Fibroblast of the aortic adventitia (primary cell): ENCODE results near the gene NOPCHAP1. TPM values are rescaled to one million over a fixed set of nuclear protein-coding genes. Genes with fewer than 3 reads are reported as not detected.
"Not testable (repeated sequence)": the region's sequence is repeated elsewhere in the genome, so short reads cannot be mapped to it uniquely, and the experiment has no call there.

Source experiments
- DNase-seq: peaks from one replicate; pipeline ENCODE4 v3.0.0-alpha.2; 2010; ENCODE audit warnings: low read depth
- H3K4me3 ChIP-seq: 2 replicates; pipeline ENCODE4 v1.5.1; 2011; ENCODE audit warnings: low read depth, mild to moderate bottlenecking, control low read depth, low read length, moderate library complexity
- CTCF ChIP-seq: IDR thresholded peaks from 2 replicates; pipeline ENCODE4 v1.5.1; 2011; ENCODE audit warnings: mild to moderate bottlenecking, low read length, control low read depth, inconsistent platforms; ENCODE audit not compliant: insufficient read depth
- total RNA-seq: library from RNA; depleted of rRNA; stranded (reverse); fragments of >200 nt; gene quantifications from 2 replicates; pipeline ENCODE4 v1.2.3, GENCODE V29; 2012; ENCODE audit warnings: low replicate concordance

Gene NOPCHAP1, protein sequence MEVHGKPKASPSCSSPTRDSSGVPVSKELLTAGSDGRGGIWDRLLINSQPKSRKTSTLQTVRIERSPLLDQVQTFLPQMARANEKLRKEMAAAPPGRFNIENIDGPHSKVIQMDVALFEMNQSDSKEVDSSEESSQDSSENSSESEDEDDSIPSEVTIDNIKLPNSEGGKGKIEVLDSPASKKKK
- 4.0 and 5.5 TPM in 2 replicates for total RNA-seq

DNA sequence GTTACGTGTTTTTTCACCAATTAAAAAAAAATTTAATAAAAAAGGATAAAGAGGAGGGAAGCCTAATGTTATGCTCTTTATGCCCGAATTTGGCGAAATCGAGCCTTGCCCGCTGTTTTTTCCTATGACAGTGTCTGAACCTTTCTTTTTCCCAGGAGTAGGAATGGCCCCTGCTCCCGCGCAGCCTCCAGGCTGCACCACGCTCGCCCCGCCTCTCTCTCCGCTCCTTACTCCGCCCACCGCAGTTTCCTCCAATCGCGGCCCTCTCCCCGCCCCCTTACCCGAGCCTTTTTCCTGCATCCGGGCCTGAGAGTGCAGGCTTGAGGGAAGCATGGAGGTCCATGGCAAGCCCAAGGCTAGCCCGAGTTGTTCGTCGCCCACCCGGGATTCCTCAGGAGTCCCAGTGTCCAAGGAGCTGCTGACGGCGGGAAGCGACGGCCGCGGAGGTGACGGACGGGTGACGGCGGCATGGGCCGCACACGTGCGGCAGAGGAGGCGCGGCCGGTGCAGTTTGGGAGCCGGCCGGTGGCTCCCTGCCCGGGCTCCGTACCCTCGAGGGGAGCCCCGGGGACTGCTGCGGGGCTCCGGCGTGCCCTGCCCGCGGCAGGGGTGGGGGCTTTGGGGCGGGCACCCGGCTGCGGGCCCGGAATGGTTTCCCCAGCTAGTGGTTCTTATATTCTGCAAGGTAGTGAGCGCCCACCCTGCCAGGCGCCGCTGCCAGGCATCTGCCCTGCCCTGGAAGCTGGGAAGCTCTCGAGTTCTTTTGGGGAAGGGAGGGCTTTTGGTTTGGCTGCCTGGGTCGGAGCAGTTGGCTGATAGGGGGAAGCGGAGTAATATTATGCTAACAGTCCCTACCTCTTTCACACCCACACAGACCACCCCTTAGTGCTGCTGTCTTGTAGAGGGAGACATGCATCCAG lies at the start of gene NOPCHAP1:
NOPCHAP1 (plus strand) TSS at position 295 of the 920 bp plus-strand sequence; CDS start at position 332, 37 bp downstream.
- DNase-seq = peak; percentile 75
- TF ChIP-seq CTCF = no peak
- H3K4me3 ChIP-seq = peak within 1 kb of the TSS; percentile 87

DNA sequence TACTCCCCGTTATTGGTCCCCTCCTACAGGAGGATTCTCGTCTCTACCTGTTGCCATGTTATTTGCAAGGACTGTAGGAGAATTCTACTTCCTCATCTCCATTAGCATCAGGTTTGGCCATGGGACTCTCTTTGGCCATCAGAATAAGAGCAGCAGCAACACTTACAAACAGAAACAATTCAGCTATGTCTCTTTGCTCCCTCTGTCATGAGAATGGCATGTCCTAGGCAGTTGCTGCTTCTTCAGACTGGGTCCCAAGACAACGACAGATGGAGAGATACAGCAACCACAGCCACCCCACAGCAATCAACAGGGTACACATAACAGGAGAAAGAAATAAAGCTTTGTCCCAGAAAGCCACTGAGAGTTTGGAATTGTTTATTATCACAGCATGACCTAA lies 47.7 kb upstream of the NOPCHAP1 start:
- TF ChIP-seq CTCF = no peak
- no peak for DNase-seq
- H3K4me3 ChIP-seq = no peak overlapping the region

- TF ChIP-seq CTCF = no peak
- no peak overlapping the region for H3K4me3 ChIP-seq
- no peak for DNase-seq
Measured at GRCh38 chr12:104939089-104939488, 47.0 kb upstream of the NOPCHAP1 start.

DNA sequence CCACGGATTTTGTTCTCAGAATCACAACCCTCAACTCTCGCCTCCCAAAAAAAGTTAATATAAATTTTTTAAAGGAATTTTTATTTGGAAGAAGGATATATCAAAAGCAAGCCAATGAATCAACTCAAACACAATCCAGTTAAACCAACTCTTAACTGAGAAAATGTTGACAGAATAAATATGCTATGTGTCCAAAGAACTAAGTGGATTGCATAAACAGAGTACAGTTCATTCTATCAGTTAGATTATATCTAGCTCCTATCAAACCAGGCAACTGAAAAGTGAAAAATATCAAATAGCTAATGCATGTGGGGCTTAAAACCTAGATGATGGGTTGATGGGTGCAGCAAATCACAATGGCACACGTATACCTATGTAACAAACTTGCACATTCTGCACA lies 44.7 kb upstream of the NOPCHAP1 start:
- no peak for DNase-seq
- no peak for TF ChIP-seq CTCF
- H3K4me3 ChIP-seq = no peak overlapping the region

DNA sequence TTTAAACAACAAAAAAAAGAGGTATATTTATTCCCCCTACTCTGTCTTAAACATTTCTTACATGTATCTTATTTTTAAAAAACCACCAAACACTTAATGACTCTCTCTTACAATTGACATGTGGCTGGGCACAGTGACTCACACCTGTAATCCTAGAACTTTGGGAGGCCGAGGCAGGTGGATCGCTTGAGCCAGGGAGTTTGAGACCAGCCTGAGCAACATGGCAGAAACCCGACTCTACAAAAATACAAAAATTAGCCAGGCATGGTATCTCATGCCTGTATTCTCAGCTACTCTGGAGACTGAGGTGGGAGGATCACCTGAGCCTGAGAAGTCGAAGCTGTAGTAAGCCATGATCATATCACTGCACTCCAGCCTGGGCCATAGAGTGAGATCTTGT lies 44.0 kb upstream of the NOPCHAP1 start:
- TF ChIP-seq CTCF = no peak
- no peak overlapping the region for H3K4me3 ChIP-seq
- no peak for DNase-seq

DNA sequence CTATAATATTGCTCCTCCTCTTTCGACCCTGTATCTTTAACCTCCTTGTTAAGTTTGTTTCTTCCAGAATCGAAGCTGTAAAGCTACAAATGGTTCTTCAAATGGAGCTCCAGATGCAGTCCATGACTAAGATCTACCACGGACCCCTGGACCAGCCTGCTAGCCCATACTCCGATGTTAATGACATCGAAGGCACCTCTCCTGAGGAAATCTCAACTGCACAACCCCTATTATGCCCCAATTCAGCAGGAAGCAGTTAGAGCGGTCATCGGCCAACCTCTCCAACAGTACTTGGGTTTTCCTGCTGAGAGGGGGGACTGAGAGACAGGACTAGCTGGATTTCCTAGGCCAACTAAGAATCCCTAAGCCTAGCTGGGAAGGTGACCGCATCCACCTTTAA lies 42.7 kb upstream of the NOPCHAP1 start:
- not testable (repeated sequence) for DNase-seq, H3K4me3 ChIP-seq

GRCh38 chr12:104944252-104944651 lies 41.9 kb upstream of the NOPCHAP1 start:
- DNase-seq = no peak
- no peak for TF ChIP-seq CTCF
- H3K4me3 ChIP-seq = no peak overlapping the region

DNA sequence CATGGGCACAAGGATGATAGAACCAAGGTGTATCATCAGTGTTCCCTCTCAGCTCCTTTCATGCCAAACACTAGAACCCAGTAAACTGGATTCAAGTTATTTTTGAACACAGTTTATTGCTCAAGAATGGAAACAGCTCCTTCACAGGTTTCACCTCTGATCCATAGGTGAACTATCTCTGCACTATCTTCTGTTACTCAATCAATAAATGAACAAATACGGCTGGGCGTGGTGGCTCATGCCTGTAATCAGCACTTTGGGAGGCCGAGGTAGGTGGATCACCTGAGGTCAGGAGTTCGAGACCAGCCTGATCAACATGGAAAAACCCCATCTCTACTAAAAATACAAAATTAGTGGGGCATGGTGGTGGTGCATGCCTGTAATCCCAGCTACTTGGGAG lies 37.4 kb upstream of the NOPCHAP1 start:
- not testable (repeated sequence) for H3K4me3 ChIP-seq, DNase-seq
